ENCODE measurements around the gene HIC2.

Gene HIC2

GRCh38 chr22:21445437-21446127 is 28.4 kb downstream of the HIC2 start:
- H3K27me3 ChIP-seq (ENCODE audit: low read depth, low read length) = no peaks in the 10 kb centered on the region
- H3K27ac ChIP-seq (ENCODE audit: low read length) = no peak overlapping the region
- no peak overlapping the region for H3K4me2 ChIP-seq (ENCODE audit: low read length)
- no peak overlapping the region for H2AFZ ChIP-seq (ENCODE audit: low read depth, low read length)
- peaks cover 5% of the 10 kb centered on the region for H4K20me1 ChIP-seq (ENCODE audit: insufficient read depth, low read length)
- H3K9ac ChIP-seq (ENCODE audit: low read length) = no peak overlapping the region
- no peaks in the 10 kb centered on the region for H3K79me2 ChIP-seq (ENCODE audit: low read length)
- H3K36me3 ChIP-seq (replicated peaks; ENCODE audit: low read depth, low read length) = peaks cover 15% of the 10 kb centered on the region
- no peaks in the 10 kb centered on the region for H3K4me1 ChIP-seq (ENCODE audit: low read length)
- no peak overlapping the region for H3K4me3 ChIP-seq (ENCODE audit: low read length)
- TF ChIP-seq CTCF (IDR thresholded peaks at IDR 0.05; ENCODE audit: low read depth, low read length) = no peak
- TF ChIP-seq EZH2phosphoT487 (IDR thresholded peaks at IDR 0.05; ENCODE audit: low read depth) = no peak
- no peaks in the 10 kb centered on the region for H3K9me3 ChIP-seq (ENCODE audit: insufficient read depth, low read length)

- TF ChIP-seq EZH2phosphoT487 (IDR thresholded peaks at IDR 0.05; ENCODE audit: low read depth) = no peak
- no peak for TF ChIP-seq CTCF (IDR thresholded peaks at IDR 0.05; ENCODE audit: low read depth, low read length)
- H2AFZ ChIP-seq (ENCODE audit: low read depth, low read length) = no peak overlapping the region
Observed at GRCh38 chr22:21446128-21446826, 29.1 kb downstream of the HIC2 start.

GRCh38 chr22:21446827-21447690 is 29.9 kb downstream of the HIC2 start:
- no peaks in the 10 kb centered on the region for H3K27me3 ChIP-seq (ENCODE audit: low read depth, low read length)
- H4K20me1 ChIP-seq (ENCODE audit: insufficient read depth, low read length) = peaks cover 5% of the 10 kb centered on the region
- no peak overlapping the region for H3K27ac ChIP-seq (ENCODE audit: low read length)
- peaks cover 15% of the 10 kb centered on the region for H3K36me3 ChIP-seq (replicated peaks; ENCODE audit: low read depth, low read length)
- no peaks in the 10 kb centered on the region for H3K9me3 ChIP-seq (ENCODE audit: insufficient read depth, low read length)
- H3K4me3 ChIP-seq (ENCODE audit: low read length) = no peak overlapping the region
- no peak overlapping the region for H2AFZ ChIP-seq (ENCODE audit: low read depth, low read length)
- H3K9ac ChIP-seq (ENCODE audit: low read length) = no peak overlapping the region
- no peak overlapping the region for H3K4me2 ChIP-seq (ENCODE audit: low read length)
- no peaks in the 10 kb centered on the region for H3K4me1 ChIP-seq (ENCODE audit: low read length)
- TF ChIP-seq CTCF (IDR thresholded peaks at IDR 0.05; ENCODE audit: low read depth, low read length) (no peak), EZH2phosphoT487 (IDR thresholded peaks at IDR 0.05; ENCODE audit: low read depth) (no peak)
- H3K79me2 ChIP-seq (ENCODE audit: low read length) = no peaks in the 10 kb centered on the region

More at GRCh38 chr22:21446128-21446826, 29.1 kb downstream of the HIC2 start:
- Histone ChIP-seq H3K9ac (ENCODE audit: low read length) (no peak overlapping the region), H3K4me1 (ENCODE audit: low read length) (no peaks in the 10 kb centered on the region), H4K20me1 (ENCODE audit: insufficient read depth, low read length) (peaks cover 5% of the 10 kb centered on the region), H3K4me3 (ENCODE audit: low read length) (no peak overlapping the region), H3K27ac (ENCODE audit: low read length) (no peak overlapping the region), H3K36me3 (replicated peaks; ENCODE audit: low read depth, low read length) (peaks cover 15% of the 10 kb centered on the region), H3K27me3 (ENCODE audit: low read depth, low read length) (no peaks in the 10 kb centered on the region), H3K79me2 (ENCODE audit: low read length) (no peaks in the 10 kb centered on the region), H3K4me2 (ENCODE audit: low read length) (no peak overlapping the region), H3K9me3 (ENCODE audit: insufficient read depth, low read length) (no peaks in the 10 kb centered on the region)

Measured in OCI-LY3 (cell line).